B cell (primary cell): ENCODE measurements around the gene EXOC1. TPM values are rescaled to one million over a fixed set of nuclear protein-coding genes. Genes with fewer than 3 reads are reported as not detected.

Source experiments
- ATAC-seq: fragments of 200-7000 bp; cut with Tn5 transposase; one replicate; pipeline ENCODE4 v1.10.0; 2021; ENCODE audit warnings: low read depth, mild to moderate bottlenecking, moderate number of reproducible peaks, moderate library complexity
- CTCF ChIA-PET: fragments of 350-600 bp; sonication (Branson Sonifier 250); formaldehyde crosslinking; loops from one replicate; lab custom pipeline; 2021; ENCODE audit warnings: antibody characterized with exemption, inconsistent platforms; lab: Charles Lee
- POLR2A ChIA-PET: fragments of 350-600 bp; sonication (Branson Sonifier 250); formaldehyde crosslinking; loops from one replicate; lab custom pipeline; 2021; ENCODE audit warnings: antibody characterized with exemption; lab: Charles Lee
- DNase-seq: peaks from one replicate; pipeline ENCODE4 v3.0.0; 2013
- H2AFZ ChIP-seq: 2 replicates; pipeline ENCODE4 v1.6.1; 2012; ENCODE audit warnings: mild to moderate bottlenecking, low read depth, low read length; ENCODE audit not compliant: insufficient read depth, poor library complexity, severe bottlenecking
- H3K27ac ChIP-seq, 2 donors: 1 replicate in 1 of 2; 2 replicates in 1 of 2; pipeline ENCODE4 v1.5.1; 2012 to 2013; ENCODE audit warnings: low read length in 2 of 2, mild to moderate bottlenecking in 2 of 2, moderate library complexity in 1 of 2
- H3K27me3 ChIP-seq, 4 experiments: fragments of 200-600 bp in 1 of 4; sonication (generic) in 1 of 4; replicated peaks in 1 of 4; 1 replicate in 2 of 4; 2 replicates in 2 of 4; pipeline versions ENCODE4 v1.6.1 to v1.7.0; 2013 to 2016; ENCODE audit warnings: low read length in 3 of 4, mild to moderate bottlenecking in 2 of 4, mixed read lengths in 1 of 4, moderate library complexity in 1 of 4; ENCODE audit not compliant: insufficient read depth in 4 of 4, control insufficient read depth in 3 of 4; ENCODE audit errors: control extremely low read depth in 1 of 4
- H3K36me3 ChIP-seq, 2 experiments: replicated peaks in 1 of 2; 1 replicate in 1 of 2; 2 replicates in 1 of 2; pipeline versions ENCODE4 v1.6.1 to v1.7.1; 2013; ENCODE audit warnings: low read length in 1 of 2; ENCODE audit not compliant: insufficient read depth in 2 of 2, control insufficient read depth in 1 of 2; ENCODE audit errors: control extremely low read depth in 1 of 2, extremely low read depth in 1 of 2
- H3K4me1 ChIP-seq, 2 donors: fragments of 200-600 bp in 1 of 2; sonication (generic) in 1 of 2; 1 replicate in 1 of 2; 2 replicates in 1 of 2; pipeline versions ENCODE4 v1.5.1 to v1.6.1; 2013 to 2017; ENCODE audit warnings: low read length in 2 of 2; ENCODE audit not compliant: control insufficient read depth in 2 of 2, insufficient read depth in 2 of 2
- H3K4me2 ChIP-seq: replicated peaks from 2 replicates; pipeline ENCODE3; 2012; ENCODE audit warnings: mild to moderate bottlenecking, low read depth, low read length; ENCODE audit not compliant: poor library complexity, severe bottlenecking
- H3K4me3 ChIP-seq, 5 experiments: fragments of 200-600 bp in 1 of 5; sonication (generic) in 1 of 5; 1 replicate in 3 of 5; 2 replicates in 2 of 5; pipeline versions ENCODE4 v1.5.1 to v1.7.0; 2011 to 2016; ENCODE audit warnings: low read length in 4 of 5, mild to moderate bottlenecking in 4 of 5, low read depth in 2 of 5, control low read depth in 1 of 5, moderate library complexity in 1 of 5; ENCODE audit not compliant: insufficient read depth in 1 of 5; ENCODE audit errors: control extremely low read depth in 1 of 5, extremely low read depth in 1 of 5
- H3K79me2 ChIP-seq: fragments of 200-600 bp; sonication (generic); one replicate; pipeline ENCODE4 v1.6.0; 2016; ENCODE audit warnings: low read length; ENCODE audit not compliant: control insufficient read depth, insufficient read depth
- H3K9ac ChIP-seq: fragments of 200-600 bp; sonication (generic); 2 replicates; pipeline ENCODE4 v1.6.1; 2017; ENCODE audit warnings: mild to moderate bottlenecking, low read length, moderate library complexity
- H3K9me3 ChIP-seq, 3 donors: one replicate each; pipeline versions ENCODE4 v1.6.1 to v1.7.1; 2013; ENCODE audit warnings: low read length in 2 of 3; ENCODE audit not compliant: control insufficient read depth in 2 of 3, insufficient read depth in 1 of 3; ENCODE audit errors: control extremely low read depth in 1 of 3
- H4K20me1 ChIP-seq: 2 replicates; pipeline ENCODE4 v1.6.0; 2012; ENCODE audit warnings: mild to moderate bottlenecking, low read length; ENCODE audit not compliant: insufficient read depth, control insufficient read depth, poor library complexity, severe bottlenecking
- H3K27ac Mint-ChIP-seq: one replicate; pipeline ENCODE4 v1.8.0; 2021; ENCODE audit warnings: mixed read lengths
- H3K27me3 Mint-ChIP-seq: one replicate; pipeline ENCODE4 v1.8.0; 2021; ENCODE audit warnings: mixed read lengths
- H3K4me1 Mint-ChIP-seq: one replicate; pipeline ENCODE4 v1.8.0; 2021; ENCODE audit warnings: mixed read lengths
- H3K4me3 Mint-ChIP-seq: one replicate; pipeline ENCODE4 v1.8.0; 2021; ENCODE audit warnings: mixed read lengths
- H3K9me3 Mint-ChIP-seq: one replicate; pipeline ENCODE4 v1.8.0; 2022; ENCODE audit warnings: mixed read lengths; ENCODE audit not compliant: insufficient read depth
- CTCF ChIP-seq: fragments of 200-600 bp; IDR thresholded peaks from one replicate; pipeline ENCODE4 v1.8.0; 2022; ENCODE audit warnings: antibody characterized with exemption, mild to moderate bottlenecking
- EZH2 ChIP-seq: IDR thresholded peaks from 2 replicates; pipeline ENCODE4 v1.6.1; 2012; ENCODE audit warnings: borderline replicate concordance, low read depth, mild to moderate bottlenecking, moderate library complexity, low read length; ENCODE audit not compliant: insufficient read depth, poor library complexity, severe bottlenecking
- WGBS: methylation state at CpG from one replicate; pipeline ENCODE4 v1.1.5; 2013; ENCODE audit warnings: missing lambda C conversion rate; ENCODE audit not compliant: insufficient coverage; 5-methylcytosine and 5-hydroxymethylcytosine counted together
- intact Hi-C: fragments of 100-400 bp; cut with micrococcal nuclease; formaldehyde crosslinking; loops from one replicate; pipeline ENCODE4 v1.10.0; 2022
- polyA plus RNA-seq: library from polyadenylated mRNA; depleted of rRNA; stranded (reverse); fragments of >200 nt; gene quantifications from 2 replicates; pipeline ENCODE4 v1.2.3, GENCODE V29; 2012
- total RNA-seq, 2 donors: library from RNA; stranded (reverse); fragments of 120-200 nt in 1 of 2; gene quantifications; 1 replicate in 1 of 2; 2 replicates in 1 of 2; pipeline versions ENCODE4 v1.2.3 to v1.2.4, GENCODE V29; 2013 to 2022

Gene EXOC1
- total and polyA plus RNA-seq, 2 donors (not counting 1 experiment from before 2014, with no cell fraction given): 10.0 to 42.5 TPM

- no peaks in the 10 kb centered on the region for H3K27me3 Mint-ChIP-seq
- Histone ChIP-seq H4K20me1 (no peaks in the 10 kb centered on the region), H3K27me3 (no peaks in the 10 kb centered on the region), H3K9me3 (no peaks in the 10 kb centered on the region), H3K4me3 (no peak overlapping the region), H3K4me1 (peaks cover 0 to 8% of the 10 kb centered on the region in 2 donors), H2AFZ (no peak overlapping the region), H3K27ac (no peak overlapping the region), H3K4me2 (no peak overlapping the region), H3K9ac (no peak overlapping the region), H3K79me2 (no peaks in the 10 kb centered on the region), H3K36me3 (no peaks in the 10 kb centered on the region)
- no peak overlapping the region for H3K27ac Mint-ChIP-seq
- ChIA-PET POLR2A (no interaction called here), CTCF (no interaction called here)
- ATAC-seq (no peak), DNase-seq (no peak)
- H3K9me3 Mint-ChIP-seq: no peaks in the 10 kb centered on the region
- WGBS: no CpG with 5 or more reads among the region's 2 CpGs
- peaks cover 17% of the 10 kb centered on the region for H3K4me1 Mint-ChIP-seq
- TF ChIP-seq EZH2 (no peak), CTCF (no peak)
- intact Hi-C loops: no loop called here
- H3K4me3 Mint-ChIP-seq: no peak overlapping the region
Observed at GRCh38 chr4:55927803-55928437, 74.5 kb downstream of the EXOC1 start.

- POLR2A ChIA-PET: no interaction called here
- Histone ChIP-seq H3K9ac (no peak overlapping the region), H3K4me2 (no peak overlapping the region), H2AFZ (no peak overlapping the region), H3K27me3 (no peaks in the 10 kb centered on the region), H3K27ac (no peak overlapping the region), H3K36me3 (no peaks in the 10 kb centered on the region), H3K4me3 (no peak overlapping the region), H3K79me2 (no peaks in the 10 kb centered on the region), H3K9me3 (no peaks in the 10 kb centered on the region), H4K20me1 (no peaks in the 10 kb centered on the region), H3K4me1 (peaks cover 0 to 8% of the 10 kb centered on the region in 2 donors)
- no CpG with 5 or more reads among the region's 1 CpG for whole genome bisulfite sequencing
- CTCF ChIA-PET: no interaction called here
- ATAC-seq: no peak
- Mint-ChIP-seq H3K27ac (no peak overlapping the region), H3K4me1 (peaks cover 17% of the 10 kb centered on the region), H3K4me3 (no peak overlapping the region), H3K9me3 (no peaks in the 10 kb centered on the region), H3K27me3 (no peaks in the 10 kb centered on the region)
- no peak for DNase-seq
- intact Hi-C loops: no loop called here
- TF ChIP-seq CTCF (no peak), EZH2 (no peak)
Observed at GRCh38 chr4:55928846-55929245, 75.4 kb downstream of the EXOC1 start.
